Prostate gland (tissue), 2 donors: Measurements from ENCODE around the gene ASXL2. TPM values are rescaled to one million over a fixed set of nuclear protein-coding genes. Genes with fewer than 3 reads are reported as not detected.
"Not testable (repeated sequence)": the region's sequence is repeated elsewhere in the genome, so short reads cannot be mapped to it uniquely, and the experiment has no call there.

Experiments used
- DNase-seq: peaks from one replicate; pipeline ENCODE4 v3.0.0-alpha.2; 2019; ENCODE audit warnings: low spot score
- H3K27ac ChIP-seq, 2 donors: fragments of 200-600 bp; sonication (generic); 2 replicates each; pipeline ENCODE4 v1.5.1; 2017 to 2019
- H3K27me3 ChIP-seq: fragments of 200-600 bp; sonication (generic); replicated peaks from 2 replicates; pipeline ENCODE4 v1.5.1; 2019; ENCODE audit not compliant: insufficient read depth
- H3K36me3 ChIP-seq, 2 donors: fragments of 200-600 bp; sonication (generic); 1 replicate in 1 of 2; 2 replicates in 1 of 2; pipeline versions ENCODE4 v1.5.1 to v1.8.1; 2017 to 2019
- H3K4me1 ChIP-seq: fragments of 200-600 bp; sonication (generic); replicated peaks from 2 replicates; pipeline ENCODE4 v1.5.1; 2019
- H3K4me3 ChIP-seq, 2 donors: fragments of 200-600 bp; sonication (generic); 2 replicates each; pipeline ENCODE4 v1.5.1; 2017 to 2019
- H3K9me3 ChIP-seq: fragments of 200-600 bp; sonication (generic); 2 replicates; pipeline ENCODE4 v1.5.1; 2017
- POLR2A ChIP-seq: fragments of 450-650 bp; IDR thresholded peaks from one replicate; pipeline ENCODE4 v1.6.1; 2016; ENCODE audit warnings: antibody characterized with exemption, mild to moderate bottlenecking
- POLR2AphosphoS5 ChIP-seq: sonication (generic); formaldehyde crosslinking; IDR thresholded peaks from one replicate; pipeline ENCODE4 v1.6.1; 2017; ENCODE audit warnings: antibody characterized with exemption
- WGBS: methylation state at CpG from one replicate; pipeline ENCODE4 v1.1.5; 2018; 5-methylcytosine and 5-hydroxymethylcytosine counted together
- intact Hi-C: fragments of 100-400 bp; cut with DNase I; formaldehyde crosslinking; loops from one replicate; pipeline ENCODE4 v1.14.2; 2022
- total RNA-seq, 2 donors: library from RNA; depleted of rRNA; stranded (reverse); fragments of >200 nt; gene quantifications; one replicate each; pipeline ENCODE4 v1.1.0, GENCODE V29; 2016
- TF ChIP-seq, protein P1 (sequence below), 4 experiments: fragments of 200-600 bp in 2 of 4; fragments of 450-650 bp in 2 of 4; sonication (generic) in 2 of 4; IDR thresholded peaks; 1 replicate in 3 of 4; 2 replicates in 1 of 4; pipeline ENCODE4 v1.5.1; 2016 to 2019; ENCODE audit warnings: antibody characterized with exemption in 4 of 4, mild to moderate bottlenecking in 2 of 4, moderate library complexity in 2 of 4

Gene ASXL2
- total RNA-seq, 2 donors from 2014 or later: 15.8 to 36.1 TPM

DNA sequence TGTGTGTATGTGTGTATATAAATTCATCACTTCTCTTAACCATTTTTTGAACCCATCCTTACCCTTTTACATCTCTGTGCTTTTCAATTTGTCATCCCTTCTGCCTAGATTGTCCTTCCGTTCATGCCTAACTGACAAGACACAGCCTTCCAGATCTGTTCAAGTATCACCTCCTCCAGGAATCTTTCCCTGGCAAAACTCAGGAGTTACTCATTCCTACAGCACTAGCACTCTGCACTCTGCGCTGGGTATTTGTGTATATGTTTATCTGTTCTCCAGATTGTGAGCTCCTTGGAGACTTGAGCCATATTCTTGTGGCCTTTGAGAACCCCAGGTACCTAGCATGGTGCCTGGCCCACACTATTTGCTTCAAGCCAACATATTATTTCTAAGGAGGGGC lies 26.8 kb upstream of the ASXL2 start:
- WGBS: 91% methylated on average over 2 of the region's 2 CpGs
- H3K36me3 ChIP-seq: no peaks in the 10 kb centered on the region
- no peak overlapping the region for H3K27ac ChIP-seq
- H3K4me3 ChIP-seq: no peak overlapping the region
- no peaks in the 10 kb centered on the region for H3K4me1 ChIP-seq
- no peaks in the 10 kb centered on the region for H3K27me3 ChIP-seq
- no peak for DNase-seq
- no peaks in the 10 kb centered on the region for H3K9me3 ChIP-seq
- TF ChIP-seq POLR2AphosphoS5 (no peak), POLR2A (no peak)
- TF ChIP-seq, protein P1, sequence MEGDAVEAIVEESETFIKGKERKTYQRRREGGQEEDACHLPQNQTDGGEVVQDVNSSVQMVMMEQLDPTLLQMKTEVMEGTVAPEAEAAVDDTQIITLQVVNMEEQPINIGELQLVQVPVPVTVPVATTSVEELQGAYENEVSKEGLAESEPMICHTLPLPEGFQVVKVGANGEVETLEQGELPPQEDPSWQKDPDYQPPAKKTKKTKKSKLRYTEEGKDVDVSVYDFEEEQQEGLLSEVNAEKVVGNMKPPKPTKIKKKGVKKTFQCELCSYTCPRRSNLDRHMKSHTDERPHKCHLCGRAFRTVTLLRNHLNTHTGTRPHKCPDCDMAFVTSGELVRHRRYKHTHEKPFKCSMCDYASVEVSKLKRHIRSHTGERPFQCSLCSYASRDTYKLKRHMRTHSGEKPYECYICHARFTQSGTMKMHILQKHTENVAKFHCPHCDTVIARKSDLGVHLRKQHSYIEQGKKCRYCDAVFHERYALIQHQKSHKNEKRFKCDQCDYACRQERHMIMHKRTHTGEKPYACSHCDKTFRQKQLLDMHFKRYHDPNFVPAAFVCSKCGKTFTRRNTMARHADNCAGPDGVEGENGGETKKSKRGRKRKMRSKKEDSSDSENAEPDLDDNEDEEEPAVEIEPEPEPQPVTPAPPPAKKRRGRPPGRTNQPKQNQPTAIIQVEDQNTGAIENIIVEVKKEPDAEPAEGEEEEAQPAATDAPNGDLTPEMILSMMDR (IDR thresholded peaks at IDR 0.05): no peak
- intact Hi-C loops: no loop called here

- Histone ChIP-seq H3K4me3 (no peak overlapping the region), H3K36me3 (no peaks in the 10 kb centered on the region), H3K27ac (no peak overlapping the region), H3K9me3 (no peaks in the 10 kb centered on the region), H3K27me3 (no peaks in the 10 kb centered on the region), H3K4me1 (no peaks in the 10 kb centered on the region)
- TF ChIP-seq, protein P1 (IDR thresholded peaks at IDR 0.05): no peak
- TF ChIP-seq POLR2A (no peak), POLR2AphosphoS5 (no peak)
- DNase-seq: no peak
- WGBS: 75% methylated on average over 5 of the region's 5 CpGs
- intact Hi-C loops: no loop called here
These were observed 25.0 kb upstream of the ASXL2 start for GRCh38 chr2:25903216-25903776.

GRCh38 chr2:25899404-25899970 lies 21.2 kb upstream of the ASXL2 start:
- Histone ChIP-seq H3K27ac (no peak overlapping the region), H3K4me1 (no peaks in the 10 kb centered on the region), H3K4me3 (no peak overlapping the region), H3K36me3 (no peaks in the 10 kb centered on the region), H3K27me3 (no peaks in the 10 kb centered on the region), H3K9me3 (no peaks in the 10 kb centered on the region)
- no peak for TF ChIP-seq POLR2A
- no peak for DNase-seq
- 76% methylated on average over 11 of the region's 11 CpGs for WGBS
- intact Hi-C loops: no loop called here

DNA sequence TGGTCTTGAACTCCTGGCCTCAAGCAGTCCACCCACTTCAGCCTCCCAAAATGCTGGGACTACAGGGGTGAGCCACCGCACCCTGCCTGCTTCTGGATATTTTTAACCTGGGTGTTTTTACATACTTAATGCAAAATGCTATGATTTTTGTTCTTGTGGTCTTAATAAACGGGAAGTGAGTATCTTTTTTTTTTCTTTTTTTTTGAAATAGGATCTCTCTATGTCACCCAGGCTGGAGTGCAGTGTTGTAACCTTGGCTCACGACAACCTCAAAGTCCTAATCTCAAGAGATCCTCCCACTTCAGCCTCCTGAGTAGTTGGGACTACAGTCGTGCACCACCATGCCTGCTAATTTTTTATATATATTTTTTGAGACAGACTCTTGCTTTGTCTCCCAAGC lies 19.2 kb upstream of the ASXL2 start:
- TF ChIP-seq POLR2AphosphoS5: no peak
- no peak for TF ChIP-seq POLR2A
- TF ChIP-seq, protein P1 (IDR thresholded peaks at IDR 0.05): no peak
- H3K9me3 ChIP-seq: no peaks in the 10 kb centered on the region
- H3K27me3 ChIP-seq: no peaks in the 10 kb centered on the region
- no peak overlapping the region for H3K27ac ChIP-seq
- no peaks in the 10 kb centered on the region for H3K36me3 ChIP-seq
- no peak for DNase-seq
- intact Hi-C loops: no loop called here
- 69% methylated on average over 4 of the region's 4 CpGs for WGBS
- no peaks in the 10 kb centered on the region for H3K4me1 ChIP-seq
- no peak overlapping the region for H3K4me3 ChIP-seq

- H3K9me3 ChIP-seq, H3K4me3 ChIP-seq, H3K36me3 ChIP-seq, H3K27me3 ChIP-seq, DNase-seq, H3K4me1 ChIP-seq, H3K27ac ChIP-seq, intact Hi-C loops: not testable (repeated sequence)
- WGBS: 89% methylated on average over 9 of the region's 9 CpGs
These were observed 18.0 kb upstream of the ASXL2 start for GRCh38 chr2:25896308-25896707.

- no peak overlapping the region for H3K4me3 ChIP-seq
- H3K36me3 ChIP-seq: no peaks in the 10 kb centered on the region
- H3K27me3 ChIP-seq: no peaks in the 10 kb centered on the region
- H3K27ac ChIP-seq: no peak overlapping the region
- intact Hi-C loops: no loop called here
- no peak for DNase-seq
- no peaks in the 10 kb centered on the region for H3K9me3 ChIP-seq
- no peaks in the 10 kb centered on the region for H3K4me1 ChIP-seq
- no peak for TF ChIP-seq POLR2A
- TF ChIP-seq POLR2AphosphoS5: no peak
- TF ChIP-seq, protein P1 (IDR thresholded peaks at IDR 0.05): no peak
These were observed 17.3 kb upstream of the ASXL2 start for GRCh38 chr2:25895610-25896009.
